ENCODE data around the gene ZNRF3.

DNA sequence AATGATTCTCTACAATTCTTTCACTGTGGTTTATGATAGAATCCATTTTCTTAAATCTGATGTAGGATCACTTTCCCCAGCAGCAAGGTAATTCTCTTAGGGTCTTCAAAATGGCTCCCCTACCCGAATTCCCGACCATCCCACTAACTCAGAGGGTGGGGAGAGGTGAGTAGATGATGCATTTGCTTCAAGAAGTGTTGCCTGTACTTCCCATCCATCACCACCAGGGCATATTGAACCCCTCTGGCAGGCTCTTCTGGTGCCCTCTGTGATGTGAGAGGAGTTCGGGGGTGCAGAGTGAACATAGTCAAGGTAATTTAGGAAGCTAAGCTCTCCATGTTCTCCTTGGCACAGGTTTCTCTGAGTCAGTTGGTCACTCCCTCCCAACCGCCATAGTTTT lies 52.3 kb downstream of the ZNRF3 start:
- TF ChIP-seq, protein P1, sequence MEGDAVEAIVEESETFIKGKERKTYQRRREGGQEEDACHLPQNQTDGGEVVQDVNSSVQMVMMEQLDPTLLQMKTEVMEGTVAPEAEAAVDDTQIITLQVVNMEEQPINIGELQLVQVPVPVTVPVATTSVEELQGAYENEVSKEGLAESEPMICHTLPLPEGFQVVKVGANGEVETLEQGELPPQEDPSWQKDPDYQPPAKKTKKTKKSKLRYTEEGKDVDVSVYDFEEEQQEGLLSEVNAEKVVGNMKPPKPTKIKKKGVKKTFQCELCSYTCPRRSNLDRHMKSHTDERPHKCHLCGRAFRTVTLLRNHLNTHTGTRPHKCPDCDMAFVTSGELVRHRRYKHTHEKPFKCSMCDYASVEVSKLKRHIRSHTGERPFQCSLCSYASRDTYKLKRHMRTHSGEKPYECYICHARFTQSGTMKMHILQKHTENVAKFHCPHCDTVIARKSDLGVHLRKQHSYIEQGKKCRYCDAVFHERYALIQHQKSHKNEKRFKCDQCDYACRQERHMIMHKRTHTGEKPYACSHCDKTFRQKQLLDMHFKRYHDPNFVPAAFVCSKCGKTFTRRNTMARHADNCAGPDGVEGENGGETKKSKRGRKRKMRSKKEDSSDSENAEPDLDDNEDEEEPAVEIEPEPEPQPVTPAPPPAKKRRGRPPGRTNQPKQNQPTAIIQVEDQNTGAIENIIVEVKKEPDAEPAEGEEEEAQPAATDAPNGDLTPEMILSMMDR (IDR thresholded peaks at IDR 0.05), result no peak
- TF ChIP-seq POLR2A (IDR thresholded peaks at IDR 0.05), result no peak
